ENCODE results near the gene FARP1.
A peak's percentile ranks its signal among the peaks of the same experiment; 100 is the strongest.

Gene FARP1

DNA sequence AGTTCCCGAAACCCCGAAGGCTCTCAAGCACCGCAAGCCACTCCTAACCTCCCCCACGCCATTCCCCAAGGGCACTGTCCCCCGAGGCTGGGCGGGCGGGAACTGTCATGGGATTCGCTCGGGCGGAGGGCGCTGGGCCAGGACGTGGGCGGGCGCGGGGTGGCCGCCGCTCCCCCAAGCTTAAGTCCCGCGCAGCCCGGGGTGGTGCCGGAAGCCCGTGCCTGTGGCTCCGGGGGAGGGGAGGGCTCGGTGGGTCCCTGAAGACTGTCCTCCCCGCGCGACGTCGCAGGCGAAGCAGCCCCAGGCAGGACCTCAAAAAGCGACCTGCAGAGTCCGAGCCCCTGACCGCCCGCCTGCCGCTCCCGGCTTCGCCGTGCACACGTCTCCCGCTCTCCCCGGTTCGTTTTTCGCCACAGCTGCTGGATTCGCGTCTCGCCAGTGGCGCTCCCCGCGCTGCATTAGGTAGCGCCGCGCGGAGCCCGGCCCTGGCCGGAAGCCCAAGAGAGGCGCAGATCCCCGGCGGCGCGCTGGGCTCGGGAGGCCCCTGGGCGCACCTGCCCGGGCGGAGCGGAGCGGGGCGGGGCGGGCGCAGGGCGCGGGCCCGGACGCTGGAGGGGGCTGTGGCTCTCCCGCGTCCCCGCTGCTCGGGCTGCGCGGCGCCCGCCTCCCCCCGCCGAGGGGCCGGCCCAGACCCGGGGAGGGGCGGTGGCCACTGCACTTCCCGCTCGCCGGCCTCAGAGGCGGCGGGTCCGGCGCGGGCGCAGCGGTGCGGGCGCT lies at the start of gene FARP1:
FARP1 (plus strand) TSS at position 715 of the 777 bp plus-strand sequence. CDS start 70,149 bp downstream, outside the sequence.
- Mint-ChIP-seq H3K4me1 (peaks cover 15% of the 10 kb centered on the region), H3K27ac (no peak within 1 kb of the TSS), H3K27me3 (peaks cover 83% of the 10 kb centered on the region), H3K36me3 (no peaks in the 10 kb centered on the region), H3K4me3 (peak within 1 kb of the TSS; percentile 72), H3K9me3 (no peaks in the 10 kb centered on the region)
- peak; percentile 71 for DNase-seq
- CTCF ChIA-PET = no interaction called here

- DNase-seq = no peak
- CTCF ChIA-PET = no interaction called here
- H3K9me3 Mint-ChIP-seq = no peaks in the 10 kb centered on the region
Measured at GRCh38 chr13:98094678-98095266, 48.1 kb upstream of the FARP1 start.

DNA sequence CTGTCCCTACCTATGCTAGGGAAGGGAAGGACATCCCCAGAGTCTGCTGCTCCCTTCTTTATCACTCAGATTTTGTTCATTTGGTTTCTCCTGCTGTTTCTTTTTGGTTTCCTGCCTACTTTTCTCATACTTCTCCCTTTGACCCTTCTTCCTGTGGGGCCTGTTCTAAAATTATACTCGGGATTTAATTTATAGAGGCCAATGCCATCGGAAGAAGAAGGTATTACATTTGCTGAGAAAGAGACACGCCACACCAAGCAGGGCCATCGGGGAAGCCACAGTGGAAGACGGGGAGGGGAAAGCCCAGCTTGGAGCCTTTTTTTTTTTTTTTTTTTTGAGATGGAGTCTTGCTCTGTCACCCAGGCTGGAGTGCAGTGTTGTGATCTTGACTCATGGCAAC lies 46.8 kb upstream of the FARP1 start:
- H3K36me3 Mint-ChIP-seq = no peaks in the 10 kb centered on the region
- CTCF ChIA-PET = no interaction called here
- H3K9me3 Mint-ChIP-seq = no peaks in the 10 kb centered on the region
- DNase-seq = no peak
- H3K27me3 Mint-ChIP-seq = peaks cover 5% of the 10 kb centered on the region
- no peak overlapping the region for H3K4me3 Mint-ChIP-seq
- no peaks in the 10 kb centered on the region for H3K4me1 Mint-ChIP-seq
- H3K27ac Mint-ChIP-seq = no peak overlapping the region

More at GRCh38 chr13:98094678-98095266, 48.1 kb upstream of the FARP1 start:
- Mint-ChIP-seq H3K27me3 (peaks cover 5% of the 10 kb centered on the region), H3K4me1 (no peaks in the 10 kb centered on the region), H3K36me3 (no peaks in the 10 kb centered on the region), H3K4me3 (no peak overlapping the region), H3K27ac (no peak overlapping the region)

GRCh38 chr13:98097749-98098148 lies 45.1 kb upstream of the FARP1 start:
- DNase-seq = no peak
- no peak overlapping the region for H3K4me3 Mint-ChIP-seq
- H3K27ac Mint-ChIP-seq = no peak overlapping the region
- H3K4me1 Mint-ChIP-seq = no peaks in the 10 kb centered on the region
- peaks cover 5% of the 10 kb centered on the region for H3K27me3 Mint-ChIP-seq
- CTCF ChIA-PET = no interaction called here
- no peaks in the 10 kb centered on the region for H3K9me3 Mint-ChIP-seq
- H3K36me3 Mint-ChIP-seq = no peaks in the 10 kb centered on the region

GRCh38 chr13:98098516-98098915 lies 44.4 kb upstream of the FARP1 start:
- H3K9me3 Mint-ChIP-seq = no peaks in the 10 kb centered on the region
- H3K27ac Mint-ChIP-seq = no peak overlapping the region
- no peaks in the 10 kb centered on the region for H3K4me1 Mint-ChIP-seq
- no peaks in the 10 kb centered on the region for H3K36me3 Mint-ChIP-seq
- no peak for DNase-seq
- no peak overlapping the region for H3K4me3 Mint-ChIP-seq
- peaks cover 5% of the 10 kb centered on the region for H3K27me3 Mint-ChIP-seq
- CTCF ChIA-PET = no interaction called here

GRCh38 chr13:98099627-98100026 lies 43.3 kb upstream of the FARP1 start:
- Mint-ChIP-seq H3K4me3 (no peak overlapping the region), H3K9me3 (no peaks in the 10 kb centered on the region), H3K27ac (no peak overlapping the region), H3K4me1 (no peaks in the 10 kb centered on the region), H3K27me3 (no peaks in the 10 kb centered on the region), H3K36me3 (no peaks in the 10 kb centered on the region)
- no peak for DNase-seq
- CTCF ChIA-PET = no interaction called here

- H3K9me3 Mint-ChIP-seq = no peaks in the 10 kb centered on the region
- no peaks in the 10 kb centered on the region for H3K36me3 Mint-ChIP-seq
- no peak overlapping the region for H3K4me3 Mint-ChIP-seq
- no peak for DNase-seq
- H3K27ac Mint-ChIP-seq = no peak overlapping the region
- no peaks in the 10 kb centered on the region for H3K4me1 Mint-ChIP-seq
- CTCF ChIA-PET = interaction anchor here (1.0 kb wide), 1 partner anchor 18 kb away, joined by 3 read pairs; no protein-coding TSS in a partner anchor
- no peaks in the 10 kb centered on the region for H3K27me3 Mint-ChIP-seq
Measured at GRCh38 chr13:98100481-98100880, 42.4 kb upstream of the FARP1 start.

GRCh38 chr13:98103531-98103930 lies 39.4 kb upstream of the FARP1 start:
- no peak overlapping the region for H3K4me3 Mint-ChIP-seq
- H3K27ac Mint-ChIP-seq = no peak overlapping the region
- no peaks in the 10 kb centered on the region for H3K36me3 Mint-ChIP-seq
- H3K4me1 Mint-ChIP-seq = no peaks in the 10 kb centered on the region
- CTCF ChIA-PET = no interaction called here
- H3K27me3 Mint-ChIP-seq = no peaks in the 10 kb centered on the region
- no peaks in the 10 kb centered on the region for H3K9me3 Mint-ChIP-seq
- no peak for DNase-seq

DNA sequence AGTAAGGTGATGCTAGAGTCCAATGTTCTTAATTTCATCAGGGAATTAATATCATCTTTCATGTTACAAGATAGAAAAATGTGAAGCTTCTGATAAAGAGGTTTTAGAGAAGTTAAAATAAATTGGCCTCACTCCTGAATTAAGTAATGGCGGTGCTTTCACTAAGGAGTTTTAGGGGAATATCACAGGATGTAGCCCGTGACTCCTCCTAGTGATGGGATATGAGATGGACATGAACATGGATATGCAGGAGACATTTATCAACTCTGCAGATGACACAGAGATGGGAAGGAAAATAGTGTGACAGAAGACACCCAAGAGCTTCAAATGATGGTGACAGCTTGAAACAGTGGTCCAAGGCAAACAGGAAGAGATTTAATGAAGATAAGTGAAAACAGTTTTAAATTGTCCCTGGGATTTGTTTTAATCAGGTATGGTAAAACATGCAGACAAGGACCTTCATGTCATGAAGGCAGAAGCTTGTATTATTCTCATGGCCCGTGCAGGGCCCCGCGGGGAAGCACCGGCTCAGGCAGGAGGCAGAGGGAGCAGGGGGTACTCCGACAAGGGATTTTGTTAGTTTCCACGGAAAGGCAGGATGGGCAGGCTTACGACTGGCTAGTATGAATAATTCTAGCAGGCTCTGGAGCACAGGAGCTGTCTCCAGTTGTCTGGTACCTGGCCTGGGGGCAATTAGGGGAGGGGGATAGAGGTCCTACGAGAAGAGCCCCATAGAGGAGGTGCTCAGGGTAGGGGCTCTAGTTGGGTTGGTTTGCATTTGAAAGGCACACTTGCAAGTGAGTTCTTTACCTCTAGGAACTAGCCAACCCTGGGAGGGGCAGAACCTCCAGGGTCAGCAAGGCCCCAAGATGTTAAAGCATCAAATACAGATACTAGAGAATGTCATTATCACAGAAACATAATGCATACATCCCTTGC lies 38.7 kb upstream of the FARP1 start:
- H3K9me3 Mint-ChIP-seq = no peaks in the 10 kb centered on the region
- no peak for DNase-seq
- H3K27ac Mint-ChIP-seq = no peak overlapping the region
- CTCF ChIA-PET = no interaction called here
- H3K4me3 Mint-ChIP-seq = no peak overlapping the region
- no peaks in the 10 kb centered on the region for H3K27me3 Mint-ChIP-seq
- no peaks in the 10 kb centered on the region for H3K4me1 Mint-ChIP-seq
- no peaks in the 10 kb centered on the region for H3K36me3 Mint-ChIP-seq

DNA sequence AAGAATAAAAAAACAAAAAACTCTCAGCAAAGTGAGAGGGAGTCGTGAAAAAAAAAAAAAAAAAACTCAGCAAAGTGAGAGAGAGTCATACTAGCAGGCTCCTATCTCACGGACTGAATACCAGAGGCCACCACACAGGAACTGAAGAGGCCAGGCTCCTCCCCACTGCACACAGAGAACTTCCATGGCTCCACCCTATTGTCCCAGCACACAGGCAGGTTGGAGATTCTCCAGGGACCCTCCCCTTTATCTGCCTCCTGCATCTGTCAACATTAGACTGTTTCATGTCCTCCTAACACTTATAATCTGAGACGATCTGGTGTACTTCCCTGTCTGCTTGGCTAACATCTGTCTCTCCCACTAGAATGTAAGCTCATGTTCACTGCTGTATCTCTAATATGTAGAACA lies 37.0 kb upstream of the FARP1 start:
- CTCF ChIA-PET = no interaction called here
- Mint-ChIP-seq H3K36me3 (no peaks in the 10 kb centered on the region), H3K27ac (no peak overlapping the region), H3K27me3 (peaks cover 3% of the 10 kb centered on the region), H3K9me3 (no peaks in the 10 kb centered on the region), H3K4me3 (no peak overlapping the region), H3K4me1 (no peaks in the 10 kb centered on the region)
- DNase-seq = no peak

- Mint-ChIP-seq H3K27ac (no peak overlapping the region), H3K9me3 (no peaks in the 10 kb centered on the region), H3K4me1 (no peaks in the 10 kb centered on the region), H3K27me3 (peaks cover 3% of the 10 kb centered on the region), H3K36me3 (no peaks in the 10 kb centered on the region), H3K4me3 (no peak overlapping the region)
- no peak for DNase-seq
- CTCF ChIA-PET = no interaction called here
Measured at GRCh38 chr13:98108341-98108740, 34.6 kb upstream of the FARP1 start.

DNA sequence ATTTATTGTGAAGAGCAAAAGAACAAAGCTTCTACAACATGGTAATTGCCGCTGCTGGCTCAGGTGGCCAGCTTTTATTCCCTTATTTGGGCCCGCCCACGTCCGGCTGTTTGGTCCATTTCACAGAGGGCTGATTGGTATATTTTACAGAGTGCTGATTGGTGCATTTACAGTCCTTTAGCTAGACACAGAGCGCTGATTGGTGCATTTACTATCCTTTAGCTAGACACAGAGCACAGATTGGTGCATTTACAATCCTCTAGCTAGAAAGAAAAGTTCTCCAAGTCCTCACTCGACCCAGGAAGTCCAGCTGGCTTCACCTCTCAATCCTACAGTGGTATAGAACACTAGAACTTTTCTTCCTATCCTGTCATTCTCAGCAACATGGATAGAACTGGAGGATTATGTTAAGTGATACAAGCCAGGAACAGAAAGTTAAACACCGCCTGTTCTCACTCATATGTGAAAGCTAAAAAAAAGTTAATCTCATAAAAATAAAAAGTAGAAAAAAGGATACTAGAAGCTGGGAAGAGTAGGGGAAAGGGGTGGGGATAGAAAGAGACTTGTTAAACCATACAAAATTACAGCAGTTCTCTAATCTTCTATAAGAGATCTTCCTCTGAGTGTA lies 33.6 kb upstream of the FARP1 start:
- Mint-ChIP-seq H3K27me3 (peaks cover 3% of the 10 kb centered on the region), H3K36me3 (no peaks in the 10 kb centered on the region), H3K4me3 (no peak overlapping the region), H3K4me1 (no peaks in the 10 kb centered on the region), H3K9me3 (no peaks in the 10 kb centered on the region), H3K27ac (no peak overlapping the region)
- DNase-seq = no peak
- CTCF ChIA-PET = no interaction called here

- no peak overlapping the region for H3K27ac Mint-ChIP-seq
- no peak for DNase-seq
- CTCF ChIA-PET = interaction anchor here (0.6 kb wide), 1 partner anchor 255 kb away, joined by 4 read pairs; no protein-coding TSS in a partner anchor
- H3K36me3 Mint-ChIP-seq = no peaks in the 10 kb centered on the region
- H3K9me3 Mint-ChIP-seq = no peaks in the 10 kb centered on the region
- no peak overlapping the region for H3K4me3 Mint-ChIP-seq
- H3K4me1 Mint-ChIP-seq = no peaks in the 10 kb centered on the region
- peaks cover 3% of the 10 kb centered on the region for H3K27me3 Mint-ChIP-seq
Measured at GRCh38 chr13:98110749-98111148, 32.1 kb upstream of the FARP1 start.

All from activated naive CD4-positive, alpha-beta T cell treated with anti-CD3 and anti-CD28 coated beads, Interleukin-2, amount 10 ng/mL, durations not matched to agents 7 days and 5 days (primary cell).